Measurements from ENCODE around the gene FMR1.

Gene FMR1

DNA sequence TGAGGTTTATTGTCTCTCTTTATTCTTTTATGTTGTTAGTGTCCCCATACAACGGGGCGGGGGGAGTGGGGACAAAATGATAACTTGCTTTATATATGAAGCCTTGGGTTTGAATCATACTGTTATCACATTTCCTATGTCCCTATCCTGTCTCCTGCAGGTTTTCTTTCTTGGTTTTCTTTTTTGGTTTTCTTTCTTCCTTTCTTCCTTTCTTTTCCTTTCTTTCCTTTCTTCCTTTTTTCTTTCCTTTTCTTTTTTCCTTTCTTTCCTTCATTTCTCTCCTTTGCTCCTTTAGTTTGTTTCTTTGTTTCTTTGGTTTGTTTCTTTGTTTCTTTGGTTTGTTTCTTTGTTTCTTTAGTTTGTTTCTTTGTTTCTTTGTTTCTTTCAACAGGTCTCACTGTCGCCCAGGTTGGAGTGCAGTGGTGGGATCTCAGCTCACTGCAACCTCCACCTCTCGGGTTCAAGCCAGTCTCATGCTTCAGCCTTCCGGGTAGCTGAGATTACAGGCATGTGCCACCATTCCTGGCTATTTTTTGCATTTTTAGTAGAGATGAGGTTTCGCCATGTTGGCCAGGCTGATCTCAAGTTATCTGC, 4.8 kb downstream of the FMR1 start:
- TF ChIP-seq, protein P1, sequence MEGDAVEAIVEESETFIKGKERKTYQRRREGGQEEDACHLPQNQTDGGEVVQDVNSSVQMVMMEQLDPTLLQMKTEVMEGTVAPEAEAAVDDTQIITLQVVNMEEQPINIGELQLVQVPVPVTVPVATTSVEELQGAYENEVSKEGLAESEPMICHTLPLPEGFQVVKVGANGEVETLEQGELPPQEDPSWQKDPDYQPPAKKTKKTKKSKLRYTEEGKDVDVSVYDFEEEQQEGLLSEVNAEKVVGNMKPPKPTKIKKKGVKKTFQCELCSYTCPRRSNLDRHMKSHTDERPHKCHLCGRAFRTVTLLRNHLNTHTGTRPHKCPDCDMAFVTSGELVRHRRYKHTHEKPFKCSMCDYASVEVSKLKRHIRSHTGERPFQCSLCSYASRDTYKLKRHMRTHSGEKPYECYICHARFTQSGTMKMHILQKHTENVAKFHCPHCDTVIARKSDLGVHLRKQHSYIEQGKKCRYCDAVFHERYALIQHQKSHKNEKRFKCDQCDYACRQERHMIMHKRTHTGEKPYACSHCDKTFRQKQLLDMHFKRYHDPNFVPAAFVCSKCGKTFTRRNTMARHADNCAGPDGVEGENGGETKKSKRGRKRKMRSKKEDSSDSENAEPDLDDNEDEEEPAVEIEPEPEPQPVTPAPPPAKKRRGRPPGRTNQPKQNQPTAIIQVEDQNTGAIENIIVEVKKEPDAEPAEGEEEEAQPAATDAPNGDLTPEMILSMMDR (IDR thresholded peaks at IDR 0.05): no peak
- Histone ChIP-seq H3K27ac (no peak overlapping the region), H3K4me3 (no peak overlapping the region)
- DNase-seq (ENCODE audit: low spot score): no peak

DNA sequence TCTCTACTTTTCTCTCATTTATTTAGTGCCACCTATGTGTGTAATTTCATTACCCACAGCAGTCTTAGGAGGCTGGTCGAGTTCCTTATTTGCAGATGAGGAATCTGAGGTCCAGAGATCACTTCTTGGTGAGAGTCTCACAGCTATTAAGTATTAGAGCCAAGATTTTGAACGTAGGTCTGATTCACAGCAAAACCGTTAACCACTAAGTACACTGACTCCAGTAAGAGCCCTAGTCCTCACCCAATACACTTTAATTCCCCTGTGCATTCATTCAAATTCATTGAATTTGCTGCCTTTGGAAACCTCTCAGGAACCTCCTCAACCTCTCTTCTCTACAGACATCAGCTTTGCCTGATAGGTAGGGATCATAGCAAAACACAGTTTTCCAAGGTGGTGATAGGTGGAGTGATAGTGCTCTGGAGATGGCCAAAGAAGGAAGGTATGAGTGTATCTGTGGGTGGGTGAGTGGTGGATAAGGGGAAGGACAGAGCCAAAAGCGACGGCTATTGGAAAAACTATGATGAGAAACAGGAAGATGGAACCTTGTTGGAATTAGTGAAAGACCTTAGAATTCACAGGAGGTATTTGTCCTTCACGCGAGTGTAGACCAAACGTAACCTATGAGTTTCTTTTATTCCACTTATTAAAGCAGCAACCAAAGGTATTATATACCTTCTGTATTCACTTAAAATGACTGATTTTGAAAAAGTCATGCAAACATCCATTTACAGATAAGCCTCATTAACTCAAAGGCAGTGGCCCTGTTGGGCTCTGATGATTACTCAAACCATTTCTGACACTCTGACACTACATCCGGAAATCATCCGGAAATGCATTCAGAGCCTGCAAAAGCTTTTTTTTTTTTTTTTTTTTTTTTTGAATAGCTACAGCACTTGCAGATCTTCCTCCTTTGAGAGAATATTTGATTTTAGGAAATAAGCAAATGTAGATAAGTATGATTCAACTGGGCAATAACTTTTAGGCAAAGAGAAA, 6.3 kb downstream of the FMR1 start:
- Histone ChIP-seq H3K4me3 (no peak overlapping the region), H3K27ac (no peak overlapping the region)
- TF ChIP-seq, protein P1 (IDR thresholded peaks at IDR 0.05): no peak
- DNase-seq (ENCODE audit: low spot score): no peak

DNA sequence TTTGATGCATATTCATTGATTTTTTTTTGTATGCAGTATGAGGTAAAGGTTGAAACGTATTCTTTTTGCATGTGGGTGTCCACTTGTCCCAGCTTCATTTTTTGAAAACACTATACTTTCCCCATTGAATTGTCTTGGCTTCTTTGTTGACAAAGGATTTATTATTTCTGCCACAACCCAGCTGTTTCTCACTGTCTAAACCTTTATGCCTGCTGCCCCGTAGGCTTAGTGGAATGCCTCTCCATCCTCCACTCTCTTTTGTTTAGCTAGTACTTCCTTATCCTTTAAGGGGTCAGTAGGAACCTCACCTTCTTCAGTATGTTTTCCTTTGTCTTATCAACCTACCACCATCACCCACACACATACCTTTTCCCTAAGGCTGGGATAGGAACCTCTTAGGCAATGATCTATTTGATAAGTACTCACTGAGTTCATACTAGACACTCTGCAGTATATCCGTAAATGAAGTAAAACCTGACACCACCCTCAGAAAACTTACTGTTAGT, 8.5 kb downstream of the FMR1 start:
- TF ChIP-seq, protein P1 (IDR thresholded peaks at IDR 0.05): no peak
- DNase-seq (ENCODE audit: low spot score): no peak
- Histone ChIP-seq H3K4me3 (no peak overlapping the region), H3K27ac (no peak overlapping the region)

DNA sequence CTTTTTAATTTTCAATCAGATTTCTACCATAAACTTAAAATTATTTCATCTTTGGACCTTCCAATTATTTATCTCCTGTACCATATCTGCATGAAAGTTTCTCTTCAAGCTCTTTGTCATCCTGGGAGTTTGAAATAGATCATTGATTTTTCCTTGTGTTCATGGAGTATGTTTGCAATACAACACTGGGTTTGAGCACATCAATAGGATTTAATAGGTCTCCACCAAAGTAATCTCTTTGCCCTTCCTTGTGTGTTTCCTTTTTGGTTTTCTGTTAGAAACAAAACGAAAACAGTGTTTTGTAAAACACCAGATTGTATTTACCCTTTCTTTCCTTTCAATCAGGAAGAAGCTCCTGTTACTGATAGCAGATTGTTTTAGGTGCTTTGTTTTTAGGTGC, 11.9 kb downstream of the FMR1 start:
- no peak overlapping the region for H3K4me3 ChIP-seq
- no peak for DNase-seq (ENCODE audit: low spot score)
- no peak overlapping the region for H3K27ac ChIP-seq
- TF ChIP-seq, protein P1 (IDR thresholded peaks at IDR 0.05): no peak

DNA sequence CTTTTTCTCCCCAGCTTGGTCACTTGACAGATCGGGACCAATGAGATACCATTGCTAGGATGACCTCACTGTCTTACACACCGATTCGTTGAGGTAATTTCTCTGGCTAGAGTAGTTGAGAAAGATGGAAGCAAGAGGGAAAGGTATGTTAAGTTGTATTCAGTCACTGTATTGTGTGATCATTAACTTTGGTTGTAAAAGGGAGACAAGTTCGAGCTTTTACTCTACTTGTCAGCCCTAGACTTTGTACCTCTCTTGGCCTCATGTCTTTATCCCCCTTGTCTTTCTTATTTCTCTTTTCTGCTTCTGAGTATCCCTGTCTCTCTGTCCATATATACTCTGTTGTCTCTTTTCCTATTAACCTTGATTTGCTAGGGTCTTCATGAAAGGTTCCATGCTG, 15.5 kb downstream of the FMR1 start:
- DNase-seq (ENCODE audit: low spot score): no peak
- Histone ChIP-seq H3K4me3 (no peak overlapping the region), H3K27ac (no peak overlapping the region)
- TF ChIP-seq, protein P1 (IDR thresholded peaks at IDR 0.05): no peak

DNA sequence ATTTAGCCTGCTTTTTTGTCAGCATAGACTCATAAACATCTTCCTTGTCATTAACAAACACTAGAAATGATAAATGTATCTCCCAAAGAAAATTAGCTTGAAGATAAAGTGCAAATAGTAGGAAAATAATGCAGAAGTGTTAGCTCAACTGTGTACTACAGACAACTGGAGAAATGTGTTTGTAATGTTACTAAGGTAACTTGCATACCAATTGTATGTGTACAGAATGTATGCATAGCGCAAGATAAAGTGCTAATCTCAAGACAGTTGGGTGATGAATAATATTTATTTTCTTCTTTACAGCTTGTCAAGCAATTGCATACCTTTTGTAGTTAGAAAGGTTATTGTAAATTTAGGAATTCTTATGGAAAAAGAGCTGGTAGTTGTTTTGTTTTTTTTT, 22.1 kb downstream of the FMR1 start:
- TF ChIP-seq, protein P1 (IDR thresholded peaks at IDR 0.05): no peak
- no peak overlapping the region for H3K4me3 ChIP-seq
- H3K27ac ChIP-seq: no peak overlapping the region
- DNase-seq (ENCODE audit: low spot score): no peak
